Loucy (cell line): ENCODE data around the gene RAC3.

ENCODE experiments used
- EZH2phosphoT487 ChIP-seq: fragments of 200-600 bp; IDR thresholded peaks from 2 replicates; pipeline ENCODE4 v1.6.1; 2018; ENCODE audit warnings: antibody characterized with exemption, mild to moderate bottlenecking, moderate library complexity, borderline replicate concordance
- TF ChIP-seq, protein P1 (sequence below): fragments of 200-600 bp; sonication (generic); conservative IDR thresholded peaks from 2 replicates; pipeline ENCODE4 v1.5.1; 2014; ENCODE audit warnings: mild to moderate bottlenecking, antibody characterized with exemption, low read length

DNA sequence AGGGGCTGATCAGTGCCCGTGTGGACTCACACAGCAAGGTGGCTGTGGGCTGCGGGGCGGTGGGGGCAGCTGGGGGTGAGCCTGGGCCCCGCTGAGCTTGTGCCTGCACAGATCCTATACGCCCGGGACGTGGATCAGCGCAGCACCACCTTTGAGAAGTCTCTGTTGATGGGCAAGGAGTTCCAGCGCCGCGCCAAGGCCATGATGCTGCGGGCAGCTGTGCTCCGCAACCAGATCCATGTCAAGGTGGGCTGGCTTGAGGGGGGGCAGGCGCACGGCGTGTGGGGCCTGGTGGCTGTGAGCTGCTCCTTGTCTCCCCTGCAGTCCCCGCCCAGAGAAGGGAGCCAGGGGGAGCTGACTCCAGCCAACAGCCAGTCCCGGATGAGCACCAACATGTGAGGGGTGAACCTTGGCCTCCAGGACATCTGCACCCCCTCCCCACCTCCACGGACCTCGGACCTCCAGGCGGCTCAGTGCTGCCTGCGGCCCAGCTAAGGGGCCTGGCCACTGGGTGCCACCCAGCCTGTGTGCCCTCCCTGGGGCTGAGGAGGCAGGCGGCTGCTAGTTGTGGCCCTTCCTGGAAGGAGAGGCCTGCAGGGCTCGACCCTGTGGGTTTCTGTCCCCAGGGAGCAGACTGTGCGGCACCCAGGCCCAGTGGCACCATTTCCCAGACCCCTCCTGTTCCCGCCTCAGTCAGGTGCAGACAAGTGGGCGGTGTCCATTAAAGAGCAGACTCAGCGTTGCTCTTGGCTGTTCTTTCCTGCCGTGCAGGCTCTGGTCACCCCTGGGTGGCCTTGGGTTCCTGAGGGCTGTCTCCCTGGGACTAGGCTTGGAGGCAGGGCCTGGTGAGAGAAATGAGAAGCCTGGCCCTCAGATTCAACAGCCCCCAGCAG is 25.5 kb downstream of the RAC3 start:
- TF ChIP-seq, protein P1, sequence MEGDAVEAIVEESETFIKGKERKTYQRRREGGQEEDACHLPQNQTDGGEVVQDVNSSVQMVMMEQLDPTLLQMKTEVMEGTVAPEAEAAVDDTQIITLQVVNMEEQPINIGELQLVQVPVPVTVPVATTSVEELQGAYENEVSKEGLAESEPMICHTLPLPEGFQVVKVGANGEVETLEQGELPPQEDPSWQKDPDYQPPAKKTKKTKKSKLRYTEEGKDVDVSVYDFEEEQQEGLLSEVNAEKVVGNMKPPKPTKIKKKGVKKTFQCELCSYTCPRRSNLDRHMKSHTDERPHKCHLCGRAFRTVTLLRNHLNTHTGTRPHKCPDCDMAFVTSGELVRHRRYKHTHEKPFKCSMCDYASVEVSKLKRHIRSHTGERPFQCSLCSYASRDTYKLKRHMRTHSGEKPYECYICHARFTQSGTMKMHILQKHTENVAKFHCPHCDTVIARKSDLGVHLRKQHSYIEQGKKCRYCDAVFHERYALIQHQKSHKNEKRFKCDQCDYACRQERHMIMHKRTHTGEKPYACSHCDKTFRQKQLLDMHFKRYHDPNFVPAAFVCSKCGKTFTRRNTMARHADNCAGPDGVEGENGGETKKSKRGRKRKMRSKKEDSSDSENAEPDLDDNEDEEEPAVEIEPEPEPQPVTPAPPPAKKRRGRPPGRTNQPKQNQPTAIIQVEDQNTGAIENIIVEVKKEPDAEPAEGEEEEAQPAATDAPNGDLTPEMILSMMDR, result no peak
- TF ChIP-seq EZH2phosphoT487, result no peak
